ENCODE results near the gene RBM38. TPM values are rescaled to one million over a fixed set of nuclear protein-coding genes. Genes with fewer than 3 reads are reported as not detected.
"Not testable (repeated sequence)": the region's sequence is repeated elsewhere in the genome, so short reads cannot be mapped to it uniquely, and the experiment has no call there.

Gene RBM38
- total RNA-seq, 1 experiment from 2014 or later = 261 TPM

DNA sequence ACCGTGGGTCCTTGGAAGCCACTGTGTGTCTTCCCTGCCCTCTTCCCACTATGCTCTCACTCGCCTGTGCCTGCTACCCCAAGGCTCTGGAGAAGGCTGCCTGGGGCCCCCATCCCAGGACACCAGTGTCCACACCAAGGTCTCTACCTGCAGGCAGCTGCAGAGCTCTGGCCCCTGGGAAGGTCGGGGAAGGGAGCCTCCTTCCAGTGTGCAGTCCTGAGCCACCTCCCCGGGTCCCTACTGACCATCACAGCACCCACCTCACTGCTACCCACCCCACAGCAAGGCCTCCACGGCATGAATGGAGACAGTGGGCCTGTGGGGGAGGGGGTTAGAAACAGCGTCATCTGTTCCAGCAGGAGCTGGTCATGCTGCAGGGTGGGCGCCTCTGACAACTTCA lies 35.6 kb downstream of the RBM38 start:
- no peaks in the 10 kb centered on the region for H3K9me3 ChIP-seq (ENCODE audit: low read length)
- H2AFZ ChIP-seq (ENCODE audit: low read length) = no peak overlapping the region
- H3K36me3 ChIP-seq (ENCODE audit: insufficient read depth, low read length) = no peaks in the 10 kb centered on the region
- H3K4me3 ChIP-seq (ENCODE audit: low read length) = no peak overlapping the region
- DNase-seq = no peak
- H3K4me1 ChIP-seq (ENCODE audit: low read length) = peaks cover 48% of the 10 kb centered on the region
- H3K27me3 ChIP-seq (ENCODE audit: low read length) = no peaks in the 10 kb centered on the region
- no peaks in the 10 kb centered on the region for H4K20me1 ChIP-seq (ENCODE audit: insufficient read depth, low read depth, low read length)
- no peak overlapping the region for H3K27ac ChIP-seq (ENCODE audit: low read length)
- H3K9ac ChIP-seq (ENCODE audit: low read length) = peak overlapping the region; percentile 30; the same call in 1 of the 2 replicates
- no peaks in the 10 kb centered on the region for H3K79me2 ChIP-seq (ENCODE audit: low read length)
- no peak overlapping the region for H3K4me2 ChIP-seq (ENCODE audit: low read depth, low read length, poor library complexity, severe bottlenecking)
- no peaks in the 10 kb centered on the region for H3K9me2 ChIP-seq (replicated peaks; ENCODE audit: insufficient read depth, low read length)

DNA sequence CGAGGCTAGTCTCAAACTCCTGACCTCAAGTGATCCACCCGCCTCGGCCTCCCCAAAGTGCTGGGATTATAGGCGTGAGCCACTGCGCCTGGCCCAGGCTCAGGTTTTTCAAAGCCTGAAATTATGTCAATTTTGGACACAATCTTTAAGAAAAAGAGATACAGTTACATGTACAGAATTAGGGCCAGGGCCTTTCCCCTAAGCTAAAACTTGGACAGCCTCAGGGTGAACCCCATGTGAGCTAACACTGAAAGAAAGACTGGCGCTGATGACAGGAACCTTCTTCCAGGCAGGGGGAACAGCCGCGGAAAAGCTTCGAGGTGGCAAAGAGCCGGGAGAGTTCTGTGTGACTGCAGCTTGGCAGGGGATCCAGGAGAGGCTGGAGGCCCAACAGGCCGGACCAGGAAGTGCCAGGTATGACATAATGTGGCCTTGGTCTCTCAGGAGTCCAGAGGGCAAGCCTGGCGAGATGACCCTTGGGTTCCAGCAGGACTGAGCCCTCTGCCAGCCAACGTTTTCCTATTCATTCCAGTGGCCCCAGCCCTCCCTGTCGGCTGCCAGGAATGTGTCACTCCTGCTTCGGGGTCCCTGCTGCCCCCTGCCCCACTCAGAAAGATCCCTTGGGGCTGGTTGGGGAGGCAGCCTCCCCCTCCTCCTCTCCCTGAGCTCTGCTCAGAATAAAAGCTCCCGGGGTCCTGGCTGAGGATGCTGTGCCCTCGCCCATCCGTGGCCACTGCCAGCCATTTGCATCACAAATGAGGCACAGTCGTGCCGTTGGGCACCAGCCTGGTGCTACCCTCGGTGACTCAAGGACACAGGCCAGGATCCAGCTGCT lies 37.3 kb downstream of the RBM38 start:
- H3K4me2 ChIP-seq (ENCODE audit: low read depth, low read length, poor library complexity, severe bottlenecking) = peak overlapping the region; percentile 60
- no peaks in the 10 kb centered on the region for H3K27me3 ChIP-seq (ENCODE audit: low read length)
- no peaks in the 10 kb centered on the region for H3K9me3 ChIP-seq (ENCODE audit: low read length)

DNA sequence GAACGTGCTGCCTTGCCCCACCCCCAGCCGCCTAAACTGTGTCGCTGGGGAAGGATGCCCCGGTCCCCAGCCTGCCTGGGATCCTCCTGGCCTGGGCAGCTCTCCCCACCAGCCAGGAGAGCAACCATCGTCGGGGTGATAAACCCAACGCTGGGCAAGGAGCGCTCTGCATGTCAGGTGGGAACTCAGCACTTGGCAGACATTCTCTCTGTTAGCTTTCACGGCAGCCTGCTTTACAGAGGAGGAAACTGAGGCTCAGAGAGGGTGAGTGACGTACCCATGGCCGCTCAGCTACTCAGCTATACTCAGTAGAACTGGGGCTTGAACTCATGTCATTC lies 37.9 kb downstream of the RBM38 start:
- H3K4me3 ChIP-seq (ENCODE audit: low read length) = peak overlapping the region; percentile 46
- no peaks in the 10 kb centered on the region for H3K9me3 ChIP-seq (ENCODE audit: low read length)
- H3K27me3 ChIP-seq (ENCODE audit: low read length) = no peaks in the 10 kb centered on the region
- DNase-seq = no peak
- H3K36me3 ChIP-seq (ENCODE audit: insufficient read depth, low read length) = no peaks in the 10 kb centered on the region
- no peak overlapping the region for H3K27ac ChIP-seq (ENCODE audit: low read length)
- H3K79me2 ChIP-seq (ENCODE audit: low read length) = no peaks in the 10 kb centered on the region
- H3K4me2 ChIP-seq (ENCODE audit: low read depth, low read length, poor library complexity, severe bottlenecking) = peak overlapping the region; percentile 60
- H3K9me2 ChIP-seq (replicated peaks; ENCODE audit: insufficient read depth, low read length) = no peaks in the 10 kb centered on the region
- peak overlapping the region; percentile 60 for H3K9ac ChIP-seq (ENCODE audit: low read length)
- H4K20me1 ChIP-seq (ENCODE audit: insufficient read depth, low read depth, low read length) = no peaks in the 10 kb centered on the region
- H2AFZ ChIP-seq (ENCODE audit: low read length) = peak overlapping the region; percentile 25; the same call in 1 of the 2 replicates
- peaks cover 63% of the 10 kb centered on the region for H3K4me1 ChIP-seq (ENCODE audit: low read length)

More for the DNA sequence above, 37.3 kb downstream of the RBM38 start:
- Histone ChIP-seq H3K4me1 (ENCODE audit: low read length) (peaks cover 58% of the 10 kb centered on the region), H3K9me2 (replicated peaks; ENCODE audit: insufficient read depth, low read length) (no peaks in the 10 kb centered on the region), H3K36me3 (ENCODE audit: insufficient read depth, low read length) (no peaks in the 10 kb centered on the region), H3K9ac (ENCODE audit: low read length) (peak overlapping the region; percentile 60), H3K4me3 (ENCODE audit: low read length) (peak overlapping the region; percentile 46), H3K79me2 (ENCODE audit: low read length) (no peaks in the 10 kb centered on the region), H2AFZ (ENCODE audit: low read length) (peak overlapping the region; percentile 25; the same call in 1 of the 2 replicates), H4K20me1 (ENCODE audit: insufficient read depth, low read depth, low read length) (no peaks in the 10 kb centered on the region), H3K27ac (ENCODE audit: low read length) (no peak overlapping the region)
- DNase-seq = peak; percentile 68

- peaks cover 69% of the 10 kb centered on the region for H3K4me1 ChIP-seq (ENCODE audit: low read length)
- peak overlapping the region; percentile 46; the same call in 1 of the 2 replicates for H3K4me3 ChIP-seq (ENCODE audit: low read length)
- peak overlapping the region; percentile 60 for H3K4me2 ChIP-seq (ENCODE audit: low read depth, low read length, poor library complexity, severe bottlenecking)
- H3K27me3 ChIP-seq (ENCODE audit: low read length) = no peaks in the 10 kb centered on the region
- no peak for DNase-seq
- H2AFZ ChIP-seq (ENCODE audit: low read length) = no peak overlapping the region
- H3K27ac ChIP-seq (ENCODE audit: low read length) = no peak overlapping the region
- no peaks in the 10 kb centered on the region for H3K9me2 ChIP-seq (replicated peaks; ENCODE audit: insufficient read depth, low read length)
- H3K36me3 ChIP-seq (ENCODE audit: insufficient read depth, low read length) = no peaks in the 10 kb centered on the region
- H3K9me3 ChIP-seq (ENCODE audit: low read length) = no peaks in the 10 kb centered on the region
- H3K79me2 ChIP-seq (ENCODE audit: low read length) = no peaks in the 10 kb centered on the region
- H3K9ac ChIP-seq (ENCODE audit: low read length) = peak overlapping the region; percentile 60; the same call in 1 of the 2 replicates
- H4K20me1 ChIP-seq (ENCODE audit: insufficient read depth, low read depth, low read length) = no peaks in the 10 kb centered on the region
Measured at GRCh38 chr20:57429580-57430200, 38.5 kb downstream of the RBM38 start.

- H3K4me1 ChIP-seq (ENCODE audit: low read length) = peaks cover 69% of the 10 kb centered on the region
- not testable (repeated sequence) for H4K20me1 ChIP-seq (ENCODE audit: insufficient read depth, low read depth, low read length); H3K4me2 ChIP-seq (ENCODE audit: low read depth, low read length, poor library complexity, severe bottlenecking); H3K9me3 ChIP-seq (ENCODE audit: low read length); H3K4me3 ChIP-seq (ENCODE audit: low read length); H3K27me3 ChIP-seq (ENCODE audit: low read length); H2AFZ ChIP-seq (ENCODE audit: low read length); H3K79me2 ChIP-seq (ENCODE audit: low read length); H3K9me2 ChIP-seq (replicated peaks; ENCODE audit: insufficient read depth, low read length); H3K9ac ChIP-seq (ENCODE audit: low read length); H3K27ac ChIP-seq (ENCODE audit: low read length); DNase-seq; H3K36me3 ChIP-seq (ENCODE audit: insufficient read depth, low read length)
Measured at GRCh38 chr20:57430201-57430596, 39.0 kb downstream of the RBM38 start.

- peaks cover 65% of the 10 kb centered on the region for H3K4me1 ChIP-seq (ENCODE audit: low read length)
- no peak overlapping the region for H3K4me2 ChIP-seq (ENCODE audit: low read depth, low read length, poor library complexity, severe bottlenecking)
- H3K79me2 ChIP-seq (ENCODE audit: low read length) = no peaks in the 10 kb centered on the region
- no peak overlapping the region for H3K27ac ChIP-seq (ENCODE audit: low read length)
- no peak for DNase-seq
- H3K9me3 ChIP-seq (ENCODE audit: low read length) = no peaks in the 10 kb centered on the region
- H3K4me3 ChIP-seq (ENCODE audit: low read length) = no peak overlapping the region
- H2AFZ ChIP-seq (ENCODE audit: low read length) = no peak overlapping the region
- H3K9me2 ChIP-seq (replicated peaks; ENCODE audit: insufficient read depth, low read length) = no peaks in the 10 kb centered on the region
- H3K27me3 ChIP-seq (ENCODE audit: low read length) = no peaks in the 10 kb centered on the region
- no peak overlapping the region for H3K9ac ChIP-seq (ENCODE audit: low read length)
- no peaks in the 10 kb centered on the region for H4K20me1 ChIP-seq (ENCODE audit: insufficient read depth, low read depth, low read length)
- no peaks in the 10 kb centered on the region for H3K36me3 ChIP-seq (ENCODE audit: insufficient read depth, low read length)
Measured at GRCh38 chr20:57431539-57431835, 40.3 kb downstream of the RBM38 start.

DNA sequence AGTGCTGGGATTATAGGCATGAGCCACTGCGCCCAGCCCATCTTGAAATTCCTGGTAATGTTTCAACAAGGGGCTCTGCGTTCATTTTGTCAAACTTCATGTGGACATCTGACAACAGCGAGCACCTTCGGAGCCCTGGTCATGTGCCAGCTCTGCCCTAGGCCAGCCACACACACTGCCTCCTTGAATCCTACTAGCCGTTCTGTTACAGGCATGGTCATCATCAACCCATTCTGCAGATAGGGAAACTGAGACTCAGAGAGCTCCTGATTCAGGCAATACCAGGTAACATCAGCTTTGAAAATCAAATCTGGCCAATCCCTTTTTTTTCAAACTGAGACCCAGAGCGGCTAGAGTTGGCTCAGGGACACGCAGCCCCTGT lies 41.3 kb downstream of the RBM38 start:
- Histone ChIP-seq H3K4me2 (ENCODE audit: low read depth, low read length, poor library complexity, severe bottlenecking) (peak overlapping the region; percentile 33), H3K4me1 (ENCODE audit: low read length) (peaks cover 59% of the 10 kb centered on the region), H3K9ac (ENCODE audit: low read length) (peak overlapping the region; percentile 60)

GRCh38 chr20:57432862-57433491 lies 41.8 kb downstream of the RBM38 start:
- Histone ChIP-seq H3K4me2 (ENCODE audit: low read depth, low read length, poor library complexity, severe bottlenecking) (peak overlapping the region; percentile 33), H4K20me1 (ENCODE audit: insufficient read depth, low read depth, low read length) (no peaks in the 10 kb centered on the region), H3K4me3 (ENCODE audit: low read length) (peak overlapping the region; percentile 26; the same call in 1 of the 2 replicates), H3K27me3 (ENCODE audit: low read length) (no peaks in the 10 kb centered on the region), H3K4me1 (ENCODE audit: low read length) (peaks cover 59% of the 10 kb centered on the region), H3K9ac (ENCODE audit: low read length) (peak overlapping the region; percentile 60), H3K9me3 (ENCODE audit: low read length) (no peaks in the 10 kb centered on the region), H2AFZ (ENCODE audit: low read length) (peak overlapping the region; percentile 22), H3K36me3 (ENCODE audit: insufficient read depth, low read length) (no peaks in the 10 kb centered on the region), H3K9me2 (replicated peaks; ENCODE audit: insufficient read depth, low read length) (no peaks in the 10 kb centered on the region), H3K27ac (ENCODE audit: low read length) (peak overlapping the region; percentile 72), H3K79me2 (ENCODE audit: low read length) (no peaks in the 10 kb centered on the region)
- peak; percentile 90 for DNase-seq

More for the DNA sequence above, 41.3 kb downstream of the RBM38 start:
- no peak for DNase-seq
- Histone ChIP-seq H3K4me3 (ENCODE audit: low read length) (peak overlapping the region; percentile 26; the same call in 1 of the 2 replicates), H4K20me1 (ENCODE audit: insufficient read depth, low read depth, low read length) (no peaks in the 10 kb centered on the region), H3K36me3 (ENCODE audit: insufficient read depth, low read length) (no peaks in the 10 kb centered on the region), H3K79me2 (ENCODE audit: low read length) (no peaks in the 10 kb centered on the region), H2AFZ (ENCODE audit: low read length) (peak overlapping the region; percentile 22; the same call in 1 of the 2 replicates), H3K27me3 (ENCODE audit: low read length) (no peaks in the 10 kb centered on the region), H3K9me3 (ENCODE audit: low read length) (no peaks in the 10 kb centered on the region), H3K9me2 (replicated peaks; ENCODE audit: insufficient read depth, low read length) (no peaks in the 10 kb centered on the region), H3K27ac (ENCODE audit: low read length) (peak overlapping the region; percentile 72)
